H1 (cell line): ENCODE results near the gene LTBP3.

ENCODE experiments used
- ATF3 ChIP-seq: IDR thresholded peaks from 2 replicates; pipeline ENCODE4 v1.6.1; 2011; ENCODE audit warnings: low read depth, mild to moderate bottlenecking, low read length; ENCODE audit not compliant: insufficient read depth
- BCL11A ChIP-seq, 2 experiments: IDR thresholded peaks; one replicate each; pipeline ENCODE4 v1.6.1; 2011; ENCODE audit warnings: low read depth in 2 of 2, low read length in 2 of 2, mild to moderate bottlenecking in 2 of 2
- CBX5 ChIP-seq: fragments of 300-800, 300-1000 bp; sonication (generic); IDR thresholded peaks from 2 replicates; pipeline ENCODE4 v1.7.1; 2016; ENCODE audit warnings: antibody characterized with exemption, low read length, low read depth
- CHD1 ChIP-seq: IDR thresholded peaks from 2 replicates; pipeline ENCODE4 v1.6.1; 2012; ENCODE audit warnings: low read depth, low read length, improper control_type of control experiment
- EP300 ChIP-seq, 2 experiments: IDR thresholded peaks; 1 replicate in 1 of 2; 2 replicates in 1 of 2; pipeline ENCODE4 v1.6.1; 2011 to 2012; ENCODE audit warnings: low read depth in 2 of 2, low read length in 2 of 2, mild to moderate bottlenecking in 2 of 2, borderline replicate concordance in 1 of 2, inconsistent platforms in 1 of 2, moderate library complexity in 1 of 2
- GABPA ChIP-seq: IDR thresholded peaks from 2 replicates; pipeline ENCODE4 v1.6.1; 2011; ENCODE audit warnings: mild to moderate bottlenecking, low read length, moderate library complexity, borderline replicate concordance; ENCODE audit not compliant: insufficient read depth
- JUND ChIP-seq: IDR thresholded peaks from 2 replicates; pipeline ENCODE4 v1.6.1; 2011; ENCODE audit warnings: mild to moderate bottlenecking, improper control_type of control experiment, low read length
- NRF1 ChIP-seq: IDR thresholded peaks from 2 replicates; pipeline ENCODE4 v1.6.1; 2011; ENCODE audit warnings: mild to moderate bottlenecking, low read depth, low read length, improper control_type of control experiment
- POLR2A ChIP-seq, 2 experiments: IDR thresholded peaks; 1 replicate in 1 of 2; 2 replicates in 1 of 2; pipeline ENCODE4 v1.6.1; 2011; ENCODE audit warnings: low read depth in 2 of 2, low read length in 2 of 2, mild to moderate bottlenecking in 2 of 2; ENCODE audit errors: control extremely low read depth in 1 of 2
- RAD21 ChIP-seq, 2 experiments: IDR thresholded peaks in 1 of 2; conservative IDR thresholded peaks in 1 of 2; 2 replicates each; pipeline ENCODE4 v1.6.1; 2011; ENCODE audit warnings: low read depth in 2 of 2, low read length in 2 of 2, improper control_type of control experiment in 1 of 2, inconsistent platforms in 1 of 2, mild to moderate bottlenecking in 1 of 2, moderate library complexity in 1 of 2
- SIN3A ChIP-seq, 2 experiments: IDR thresholded peaks in 1 of 2; conservative IDR thresholded peaks in 1 of 2; 2 replicates each; pipeline ENCODE4 v1.6.1; 2011 to 2012; ENCODE audit warnings: low read length in 2 of 2, improper control_type of control experiment in 1 of 2, low read depth in 1 of 2, mild to moderate bottlenecking in 1 of 2
- SIX5 ChIP-seq: IDR thresholded peaks from 2 replicates; pipeline ENCODE4 v1.6.1; 2011; ENCODE audit warnings: mild to moderate bottlenecking, low read depth, low read length
- TF ChIP-seq, protein P1 (sequence below), 3 experiments: IDR thresholded peaks; 1 replicate in 2 of 3; 2 replicates in 1 of 3; pipeline versions ENCODE4 v1.5.1 to v1.6.1; 2011; ENCODE audit warnings: low read length in 3 of 3, mild to moderate bottlenecking in 3 of 3, inconsistent platforms in 2 of 3, low read depth in 1 of 3, moderate library complexity in 1 of 3; ENCODE audit not compliant: insufficient read depth in 1 of 3; ENCODE audit errors: control extremely low read depth in 1 of 3
- TF ChIP-seq, protein P2 (sequence below): IDR thresholded peaks from 2 replicates; pipeline ENCODE4 v1.6.1; 2012; ENCODE audit warnings: inconsistent platforms

DNA sequence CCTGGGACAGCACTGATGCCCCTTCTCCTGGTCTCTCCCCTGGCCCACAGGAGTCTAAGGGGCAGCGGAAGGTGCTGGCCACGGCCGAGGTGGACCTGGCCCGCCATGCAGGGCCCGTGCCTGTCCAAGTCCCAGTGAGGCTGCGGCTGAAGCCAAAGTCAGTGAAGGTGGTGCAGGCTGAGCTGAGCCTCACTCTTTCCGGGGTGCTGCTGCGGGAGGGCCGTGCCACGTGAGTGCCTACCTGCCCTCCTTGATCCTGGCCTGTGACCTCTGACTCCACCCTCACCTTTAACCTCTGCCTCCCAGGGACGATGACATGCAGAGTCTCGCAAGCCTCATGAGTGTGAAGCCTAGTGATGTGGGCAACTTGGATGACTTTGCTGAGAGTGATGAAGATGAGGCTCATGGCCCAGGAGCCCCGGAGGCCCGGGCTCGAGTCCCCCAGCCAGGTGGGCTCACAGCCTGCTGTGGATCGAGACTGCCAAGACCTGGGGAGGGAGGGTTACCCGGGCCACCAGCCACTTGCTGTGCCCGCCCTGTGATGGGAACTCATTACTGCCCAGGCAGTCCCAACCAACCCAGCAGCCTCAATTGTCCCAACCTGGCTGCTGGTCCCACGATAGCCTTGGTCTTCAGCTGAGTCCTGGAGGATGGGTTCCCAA, 22.0 kb upstream of the LTBP3 start:
- TF ChIP-seq, protein P1, sequence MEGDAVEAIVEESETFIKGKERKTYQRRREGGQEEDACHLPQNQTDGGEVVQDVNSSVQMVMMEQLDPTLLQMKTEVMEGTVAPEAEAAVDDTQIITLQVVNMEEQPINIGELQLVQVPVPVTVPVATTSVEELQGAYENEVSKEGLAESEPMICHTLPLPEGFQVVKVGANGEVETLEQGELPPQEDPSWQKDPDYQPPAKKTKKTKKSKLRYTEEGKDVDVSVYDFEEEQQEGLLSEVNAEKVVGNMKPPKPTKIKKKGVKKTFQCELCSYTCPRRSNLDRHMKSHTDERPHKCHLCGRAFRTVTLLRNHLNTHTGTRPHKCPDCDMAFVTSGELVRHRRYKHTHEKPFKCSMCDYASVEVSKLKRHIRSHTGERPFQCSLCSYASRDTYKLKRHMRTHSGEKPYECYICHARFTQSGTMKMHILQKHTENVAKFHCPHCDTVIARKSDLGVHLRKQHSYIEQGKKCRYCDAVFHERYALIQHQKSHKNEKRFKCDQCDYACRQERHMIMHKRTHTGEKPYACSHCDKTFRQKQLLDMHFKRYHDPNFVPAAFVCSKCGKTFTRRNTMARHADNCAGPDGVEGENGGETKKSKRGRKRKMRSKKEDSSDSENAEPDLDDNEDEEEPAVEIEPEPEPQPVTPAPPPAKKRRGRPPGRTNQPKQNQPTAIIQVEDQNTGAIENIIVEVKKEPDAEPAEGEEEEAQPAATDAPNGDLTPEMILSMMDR (IDR thresholded peaks at IDR 0.05; ENCODE audit: control extremely low read depth in 1 of 3, insufficient read depth in 1 of 3, low read depth in 1 of 3, low read length in 3 of 3), result no peak
- TF ChIP-seq, protein P2, sequence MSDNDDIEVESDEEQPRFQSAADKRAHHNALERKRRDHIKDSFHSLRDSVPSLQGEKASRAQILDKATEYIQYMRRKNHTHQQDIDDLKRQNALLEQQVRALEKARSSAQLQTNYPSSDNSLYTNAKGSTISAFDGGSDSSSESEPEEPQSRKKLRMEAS, result no peak
- TF ChIP-seq CHD1, result no peak
- TF ChIP-seq NRF1, result no peak
- no peak for TF ChIP-seq GABPA
- no peak for TF ChIP-seq EP300 (IDR thresholded peaks at IDR 0.05; ENCODE audit: borderline replicate concordance in 1 of 2, low read depth in 2 of 2, low read length in 2 of 2)
- TF ChIP-seq POLR2A (IDR thresholded peaks at IDR 0.05; ENCODE audit: control extremely low read depth in 1 of 2, low read depth in 2 of 2, low read length in 2 of 2), result no peak
- TF ChIP-seq SIX5, result no peak
- no peak for TF ChIP-seq CBX5
- TF ChIP-seq ATF3, result no peak
- TF ChIP-seq BCL11A (IDR thresholded peaks at IDR 0.05; ENCODE audit: low read depth in 2 of 2, low read length in 2 of 2), result no peak
- TF ChIP-seq SIN3A (conservative IDR thresholded peaks at IDR 0.05 in 1 of 2, IDR thresholded peaks at IDR 0.05 in 1 of 2; ENCODE audit: low read depth in 1 of 2, low read length in 2 of 2), result no peak
- no peak for TF ChIP-seq RAD21 (IDR thresholded peaks at IDR 0.05 in 1 of 2, conservative IDR thresholded peaks at IDR 0.05 in 1 of 2; ENCODE audit: low read depth in 2 of 2, low read length in 2 of 2)
- no peak for TF ChIP-seq JUND
